NB4 (cell line): ENCODE results near the gene NOBOX.

Experiments used
- POLR2A ChIP-seq: IDR thresholded peaks from 2 replicates; pipeline ENCODE4 v1.6.1; 2011; ENCODE audit warnings: mild to moderate bottlenecking; ENCODE audit not compliant: insufficient read length; ENCODE audit errors: extremely low read depth
- TF ChIP-seq, protein P1 (sequence below): IDR thresholded peaks from one replicate; pipeline ENCODE4 v1.5.1; 2012; ENCODE audit warnings: low read depth, low read length
- TF ChIP-seq, protein P2 (sequence below): IDR thresholded peaks from 2 replicates; pipeline ENCODE4 v1.6.1; 2011; ENCODE audit warnings: low read depth, low read length

DNA sequence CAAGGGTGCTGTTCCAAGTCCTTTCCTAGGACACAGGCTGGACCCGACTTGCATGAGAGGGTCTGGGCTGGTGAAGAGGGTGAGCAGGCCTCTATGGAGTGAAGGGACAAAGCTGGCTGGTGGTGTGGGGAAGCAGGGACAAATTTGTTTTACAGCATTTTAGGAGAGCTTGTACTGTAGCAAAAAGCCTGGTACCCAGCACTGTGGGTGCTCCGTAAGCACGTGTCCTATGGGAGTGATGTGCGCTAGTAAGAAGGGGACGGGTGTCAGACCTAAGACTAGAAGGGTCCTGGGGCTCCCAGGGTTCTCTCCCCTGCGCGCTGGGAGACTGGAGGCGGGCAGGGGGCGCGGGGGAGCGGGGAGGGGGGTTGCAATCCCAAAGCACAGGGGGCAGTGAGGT is 391 bp downstream of the NOBOX start:
- TF ChIP-seq, protein P1, sequence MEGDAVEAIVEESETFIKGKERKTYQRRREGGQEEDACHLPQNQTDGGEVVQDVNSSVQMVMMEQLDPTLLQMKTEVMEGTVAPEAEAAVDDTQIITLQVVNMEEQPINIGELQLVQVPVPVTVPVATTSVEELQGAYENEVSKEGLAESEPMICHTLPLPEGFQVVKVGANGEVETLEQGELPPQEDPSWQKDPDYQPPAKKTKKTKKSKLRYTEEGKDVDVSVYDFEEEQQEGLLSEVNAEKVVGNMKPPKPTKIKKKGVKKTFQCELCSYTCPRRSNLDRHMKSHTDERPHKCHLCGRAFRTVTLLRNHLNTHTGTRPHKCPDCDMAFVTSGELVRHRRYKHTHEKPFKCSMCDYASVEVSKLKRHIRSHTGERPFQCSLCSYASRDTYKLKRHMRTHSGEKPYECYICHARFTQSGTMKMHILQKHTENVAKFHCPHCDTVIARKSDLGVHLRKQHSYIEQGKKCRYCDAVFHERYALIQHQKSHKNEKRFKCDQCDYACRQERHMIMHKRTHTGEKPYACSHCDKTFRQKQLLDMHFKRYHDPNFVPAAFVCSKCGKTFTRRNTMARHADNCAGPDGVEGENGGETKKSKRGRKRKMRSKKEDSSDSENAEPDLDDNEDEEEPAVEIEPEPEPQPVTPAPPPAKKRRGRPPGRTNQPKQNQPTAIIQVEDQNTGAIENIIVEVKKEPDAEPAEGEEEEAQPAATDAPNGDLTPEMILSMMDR: no peak
- TF ChIP-seq, protein P2, sequence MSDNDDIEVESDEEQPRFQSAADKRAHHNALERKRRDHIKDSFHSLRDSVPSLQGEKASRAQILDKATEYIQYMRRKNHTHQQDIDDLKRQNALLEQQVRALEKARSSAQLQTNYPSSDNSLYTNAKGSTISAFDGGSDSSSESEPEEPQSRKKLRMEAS: no peak
- TF ChIP-seq POLR2A: no peak
